A673 (cell line): ENCODE data around the gene CCNK. TPM values are rescaled to one million over a fixed set of nuclear protein-coding genes. Genes with fewer than 3 reads are reported as not detected.

Experiments used
- BruUV-seq: library from RNA; stranded (reverse); fragments of 400-500 nt; replicated peaks from 2 replicates; lab custom pipeline; 2021; lab: Mats Ljungman, UMichigan
- CTCF ChIA-PET: fragments of 300-600 bp; sonication (Branson Sonifier 250); formaldehyde crosslinking; loops from one replicate; lab custom pipeline; 2022; ENCODE audit warnings: antibody characterized with exemption; lab: Charles Lee
- POLR2A ChIA-PET: fragments of 300-600 bp; sonication (Branson Sonifier 250); formaldehyde crosslinking; loops from one replicate; lab custom pipeline; 2022; ENCODE audit warnings: antibody characterized with exemption; ENCODE audit not compliant: low non-redundant PET; lab: Charles Lee
- DNase-seq: peaks from one replicate; pipeline ENCODE4 v3.0.0-alpha.2; 2015; ENCODE audit warnings: low spot score
- H3K27ac ChIP-seq: fragments of 200-600 bp; sonication (generic); 2 replicates; pipeline ENCODE4 v1.5.1; 2016; ENCODE audit warnings: mixed run types, low read depth, mild to moderate bottlenecking, mixed read lengths, antibody characterized with exemption, low read length; ENCODE audit not compliant: poor library complexity, severe bottlenecking
- H3K27me3 ChIP-seq: fragments of 200-600 bp; sonication (generic); replicated peaks from 2 replicates; pipeline ENCODE4 v1.6.1; 2017; ENCODE audit warnings: mixed run types, low read depth, mild to moderate bottlenecking, mixed read lengths, antibody characterized with exemption, low read length; ENCODE audit not compliant: insufficient read depth, poor library complexity
- H3K36me3 ChIP-seq: fragments of 200-600 bp; sonication (generic); 2 replicates; pipeline ENCODE4 v1.6.1; 2016; ENCODE audit warnings: mixed run types, mild to moderate bottlenecking, mixed read lengths, antibody characterized with exemption, low read length; ENCODE audit not compliant: insufficient read depth, poor library complexity, severe bottlenecking
- H3K4me1 ChIP-seq: fragments of 200-600 bp; sonication (generic); 2 replicates; pipeline ENCODE4 v1.6.1; 2017; ENCODE audit warnings: mixed run types, mild to moderate bottlenecking, mixed read lengths, antibody characterized with exemption, low read length; ENCODE audit not compliant: insufficient read depth, poor library complexity, severe bottlenecking
- H3K4me3 ChIP-seq: fragments of 200-600 bp; sonication (generic); 2 replicates; pipeline ENCODE4 v1.5.1; 2016; ENCODE audit warnings: low read depth, mixed run types, mild to moderate bottlenecking, mixed read lengths, low read length; ENCODE audit not compliant: poor library complexity, severe bottlenecking
- H3K9me3 ChIP-seq: fragments of 200-600 bp; sonication (generic); 2 replicates; pipeline ENCODE4 v1.6.1; 2016; ENCODE audit warnings: mixed run types, low read depth, mild to moderate bottlenecking, mixed read lengths, antibody characterized with exemption, low read length; ENCODE audit not compliant: poor library complexity, severe bottlenecking
- CTCF ChIP-seq: fragments of 300-800, 200-600 bp; sonication (generic); conservative IDR thresholded peaks from 2 replicates; pipeline ENCODE4 v1.5.1; 2017; ENCODE audit warnings: low read depth, mild to moderate bottlenecking, antibody characterized with exemption, low read length, moderate library complexity, mixed read lengths
- EZH2 ChIP-seq: fragments of 200-600 bp; sonication (generic); IDR thresholded peaks from 2 replicates; pipeline ENCODE4 v1.6.1; 2017; ENCODE audit warnings: borderline replicate concordance, low read depth, mild to moderate bottlenecking, mixed read lengths, antibody characterized with exemption, low read length; ENCODE audit not compliant: poor library complexity, severe bottlenecking
- intact Hi-C: fragments of 100-400 bp; cut with micrococcal nuclease; formaldehyde crosslinking; loops from one replicate; pipeline ENCODE4 v1.10.0; 2022; ENCODE audit not compliant: unreplicated experiment
- total RNA-seq: library from RNA; stranded (reverse); gene quantifications from 2 replicates; pipeline ENCODE4 v1.2.3, GENCODE V29; 2021

The CCNK gene
- total RNA-seq, 1 experiment from 2014 or later, result 88.0 TPM

DNA sequence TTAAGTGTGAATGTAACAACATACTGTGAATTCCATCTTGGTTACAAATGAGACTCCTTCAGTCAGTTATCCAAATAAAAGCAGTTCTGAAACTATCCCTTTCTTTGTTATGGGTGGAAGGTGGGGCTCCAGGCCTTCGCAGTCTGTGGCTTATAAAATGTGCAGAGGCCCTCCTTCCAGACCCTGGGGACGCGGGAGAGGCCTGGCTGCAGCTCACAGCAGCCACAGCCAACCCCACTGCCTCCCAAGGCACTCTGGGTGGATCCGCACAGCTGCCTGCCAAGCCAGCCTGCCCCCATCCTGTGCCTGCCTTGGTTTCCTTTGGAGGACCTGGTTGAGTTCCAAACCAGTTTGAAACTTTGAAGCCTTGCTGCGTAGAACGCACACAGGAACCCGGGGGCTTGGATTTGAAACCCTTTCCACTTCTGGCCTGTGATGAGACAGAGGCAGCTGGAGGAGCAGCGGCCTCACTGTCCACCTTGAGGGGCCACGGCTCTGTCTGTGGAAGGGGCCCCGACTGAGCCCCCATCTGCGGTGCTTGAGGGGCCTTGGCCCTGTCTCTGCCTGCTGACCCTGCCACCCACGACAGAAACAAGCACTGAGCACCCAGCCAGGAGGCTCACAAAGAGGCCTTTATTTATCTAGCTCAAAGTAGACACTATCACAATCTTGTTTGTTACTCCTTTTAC is 30.4 kb downstream of the CCNK start:
- no TSS peak for BruUV-seq
- no peak for DNase-seq
- Histone ChIP-seq H3K27me3 (no peaks in the 10 kb centered on the region), H3K36me3 (peaks cover 36% of the 10 kb centered on the region), H3K9me3 (no peaks in the 10 kb centered on the region), H3K27ac (no peak overlapping the region), H3K4me1 (no peaks in the 10 kb centered on the region), H3K4me3 (no peak overlapping the region)
- intact Hi-C loops, result no loop called here
- ChIA-PET POLR2A (no interaction called here), CTCF (no interaction called here)
- TF ChIP-seq EZH2 (no peak), CTCF (no peak)

GRCh38 chr14:99512110-99512449 is 30.9 kb downstream of the CCNK start:
- ChIA-PET POLR2A (interaction anchor here (0.6 kb wide), 1 partner anchor 51 kb away, joined by 6 read pairs; no protein-coding TSS in a partner anchor), CTCF (no interaction called here)
- H3K27me3 ChIP-seq, result no peaks in the 10 kb centered on the region
- H3K27ac ChIP-seq, result no peak overlapping the region
- H3K4me1 ChIP-seq, result no peaks in the 10 kb centered on the region
- TF ChIP-seq EZH2, result no peak
- no peak for TF ChIP-seq CTCF
- DNase-seq, result no peak
- peaks cover 31% of the 10 kb centered on the region for H3K36me3 ChIP-seq
- no TSS peak for BruUV-seq
- no peak overlapping the region for H3K4me3 ChIP-seq
- intact Hi-C loops, result no loop called here
- no peaks in the 10 kb centered on the region for H3K9me3 ChIP-seq

GRCh38 chr14:99512571-99513182 is 31.5 kb downstream of the CCNK start:
- intact Hi-C loops, result no loop called here
- no TSS peak for BruUV-seq

More at GRCh38 chr14:99512571-99513182, 31.5 kb downstream of the CCNK start:
- DNase-seq, result no peak
- H3K4me3 ChIP-seq, result no peak overlapping the region
- peaks cover 25% of the 10 kb centered on the region for H3K36me3 ChIP-seq
- H3K27me3 ChIP-seq, result no peaks in the 10 kb centered on the region
- ChIA-PET CTCF (no interaction called here), POLR2A (interaction anchor here (0.6 kb wide), 1 partner anchor 52 kb away, joined by 6 read pairs; no protein-coding TSS in a partner anchor)
- H3K4me1 ChIP-seq, result no peaks in the 10 kb centered on the region
- TF ChIP-seq CTCF, result no peak
- TF ChIP-seq EZH2, result no peak
- H3K27ac ChIP-seq, result no peak overlapping the region
- H3K9me3 ChIP-seq, result no peaks in the 10 kb centered on the region
